Retinal pigment epithelial cell (primary cell): ENCODE measurements around the gene RNGTT.

ENCODE experiments used
- DNase-seq: peaks from one replicate; pipeline ENCODE4 v3.0.0-alpha.2; 2010; ENCODE audit warnings: low read depth
- H3K4me3 ChIP-seq: 2 replicates; pipeline ENCODE4 v1.5.1; 2011; ENCODE audit warnings: mild to moderate bottlenecking, low read length, control low read depth, moderate library complexity
- CTCF ChIP-seq: conservative IDR thresholded peaks from 2 replicates; pipeline ENCODE4 v1.5.1; 2011; ENCODE audit warnings: low read depth, low read length, control low read depth, inconsistent platforms

Gene RNGTT

GRCh38 chr6:89007209-89008000 lies 44.0 kb upstream of the RNGTT start:
- no peak overlapping the region for H3K4me3 ChIP-seq
- DNase-seq, result peak; percentile 49
- no peak for TF ChIP-seq CTCF

GRCh38 chr6:89002523-89002922 lies 39.1 kb upstream of the RNGTT start:
- no peak overlapping the region for H3K4me3 ChIP-seq
- TF ChIP-seq CTCF, result no peak
- DNase-seq, result no peak

GRCh38 chr6:88997327-88997726 lies 33.9 kb upstream of the RNGTT start:
- TF ChIP-seq CTCF, result no peak
- DNase-seq, result no peak

DNA sequence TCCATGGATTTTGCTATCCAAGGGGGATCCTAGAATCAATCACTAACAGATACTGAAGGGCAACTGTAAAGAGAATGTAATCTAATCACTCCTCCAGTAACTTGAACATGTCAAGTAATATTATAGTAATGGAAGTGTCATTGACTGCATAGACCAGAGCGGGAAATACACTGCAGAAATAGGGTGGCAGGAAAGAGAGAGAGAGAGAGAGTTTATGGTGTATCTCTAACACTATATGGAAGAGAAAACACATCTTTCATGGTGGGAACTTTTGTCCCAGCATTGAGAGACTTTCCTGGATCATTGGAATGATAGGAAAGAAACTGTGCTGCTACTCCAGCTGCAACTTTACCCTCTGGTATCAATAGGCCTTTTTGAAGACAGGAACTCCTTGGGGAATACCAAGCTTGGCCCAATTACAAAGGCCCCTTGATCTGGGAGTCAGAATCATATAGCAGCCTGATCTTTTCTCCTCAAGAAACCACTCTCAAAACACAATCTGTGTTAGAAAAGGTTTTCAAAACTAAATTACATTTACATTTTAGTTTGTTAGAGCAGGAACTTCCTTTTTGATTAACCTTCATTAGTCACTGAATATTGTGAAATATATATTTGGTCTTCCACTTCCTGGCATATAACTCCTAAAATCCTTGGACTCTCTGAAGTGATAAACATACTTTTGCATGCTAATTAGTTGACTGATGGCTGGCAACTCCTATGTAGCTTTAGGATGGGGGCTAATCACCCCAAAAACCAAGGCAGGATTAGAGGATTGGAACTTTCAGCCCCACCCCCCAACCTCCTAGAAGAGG lies 29.5 kb upstream of the RNGTT start:
- DNase-seq, result no peak
- no peak for TF ChIP-seq CTCF
- H3K4me3 ChIP-seq, result no peak overlapping the region

More at GRCh38 chr6:88997327-88997726, 33.9 kb upstream of the RNGTT start:
- H3K4me3 ChIP-seq, result no peak overlapping the region

- no peak for TF ChIP-seq CTCF
- peak; percentile 82 for DNase-seq
- no peak overlapping the region for H3K4me3 ChIP-seq
These were observed 25.8 kb upstream of the RNGTT start for GRCh38 chr6:88989215-88989614.

DNA sequence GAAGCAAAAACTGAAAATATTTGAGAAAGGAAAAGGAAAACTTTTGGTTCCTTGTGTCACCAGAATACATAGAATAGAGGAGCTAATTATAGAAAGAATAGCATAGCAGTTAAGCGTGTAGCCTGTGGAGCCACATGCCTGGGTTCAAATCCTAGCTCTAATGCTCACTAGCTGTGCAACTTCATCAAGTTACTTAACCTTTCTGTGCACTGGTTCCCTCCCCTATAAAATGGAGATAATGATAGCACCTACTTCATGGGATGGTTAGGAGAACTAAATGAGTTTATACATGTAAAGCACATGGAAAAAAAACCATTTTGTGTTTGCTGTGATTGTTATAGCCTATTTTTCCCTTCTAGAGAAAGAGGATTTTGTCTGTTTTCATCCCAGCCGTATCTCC lies 24.5 kb upstream of the RNGTT start:
- no peak overlapping the region for H3K4me3 ChIP-seq
- no peak for TF ChIP-seq CTCF
- no peak for DNase-seq
